ES-I3 (cell line): ENCODE results near the gene FHL5.

Experiments
- H3K36me3 ChIP-seq: 2 replicates; pipeline ENCODE4 v1.6.1; 2013; ENCODE audit warnings: mild to moderate bottlenecking, low read length, control low read depth, moderate library complexity; ENCODE audit not compliant: insufficient read depth
- H3K4me1 ChIP-seq: 2 replicates; pipeline ENCODE4 v1.6.1; 2013; ENCODE audit warnings: mild to moderate bottlenecking, control low read depth, low read length; ENCODE audit not compliant: insufficient read depth
- H3K9ac ChIP-seq: 2 replicates; pipeline ENCODE4 v1.6.1; 2013; ENCODE audit warnings: low read depth, mild to moderate bottlenecking, low read length, moderate library complexity
- H3K9me3 ChIP-seq: 2 replicates; pipeline ENCODE4 v1.6.1; 2013; ENCODE audit warnings: mild to moderate bottlenecking, low read length, moderate library complexity; ENCODE audit not compliant: control insufficient read depth, insufficient read depth

The FHL5 gene

GRCh38 chr6:96570053-96570452, 7.1 kb downstream of the FHL5 start:
- Histone ChIP-seq H3K36me3 (no peaks in the 10 kb centered on the region; the same call in 1 of the 2 replicates), H3K4me1 (peaks cover 4% of the 10 kb centered on the region; the same call in 1 of the 2 replicates), H3K9ac (no peak overlapping the region), H3K9me3 (peaks cover 9% of the 10 kb centered on the region)

DNA sequence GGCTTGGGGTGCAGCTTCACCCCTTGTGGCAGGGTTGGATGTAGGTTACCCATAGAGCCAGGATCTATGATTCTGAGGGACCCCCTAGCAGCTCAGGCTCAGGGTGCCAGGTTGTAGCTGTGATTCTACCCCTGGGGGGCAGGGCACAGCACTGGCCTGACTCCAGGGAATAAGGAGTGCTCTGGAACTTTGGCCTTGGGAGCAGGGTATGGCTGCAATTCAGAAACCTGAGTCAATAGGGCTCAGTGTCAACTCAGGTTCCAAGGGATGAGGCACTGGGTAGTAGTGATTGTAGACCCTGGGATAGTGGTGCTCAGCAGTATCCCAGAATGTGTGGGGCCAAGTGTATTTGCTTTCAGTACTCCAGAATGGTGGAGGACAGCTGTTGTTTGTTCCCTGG, 8.6 kb downstream of the FHL5 start:
- Histone ChIP-seq H3K9ac (no peak overlapping the region), H3K9me3 (peaks cover 9% of the 10 kb centered on the region), H3K4me1 (peaks cover 4% of the 10 kb centered on the region; the same call in 1 of the 2 replicates), H3K36me3 (no peaks in the 10 kb centered on the region; the same call in 1 of the 2 replicates)

GRCh38 chr6:96575359-96575758, 12.4 kb downstream of the FHL5 start:
- Histone ChIP-seq H3K9me3 (peaks cover 7% of the 10 kb centered on the region; the same call in 1 of the 2 replicates), H3K9ac (no peak overlapping the region), H3K4me1 (no peaks in the 10 kb centered on the region), H3K36me3 (no peaks in the 10 kb centered on the region; the same call in 1 of the 2 replicates)

GRCh38 chr6:96576221-96576620, 13.3 kb downstream of the FHL5 start:
- no peaks in the 10 kb centered on the region for H3K4me1 ChIP-seq
- peaks cover 4% of the 10 kb centered on the region; the same call in 1 of the 2 replicates for H3K9me3 ChIP-seq
- H3K9ac ChIP-seq, result no peak overlapping the region
- no peaks in the 10 kb centered on the region; the same call in 1 of the 2 replicates for H3K36me3 ChIP-seq

- Histone ChIP-seq H3K36me3 (no peaks in the 10 kb centered on the region), H3K9ac (no peak overlapping the region), H3K4me1 (no peaks in the 10 kb centered on the region), H3K9me3 (no peaks in the 10 kb centered on the region)
These were observed 19.1 kb downstream of the FHL5 start for GRCh38 chr6:96582021-96582420.

- Histone ChIP-seq H3K9ac (no peak overlapping the region), H3K9me3 (no peaks in the 10 kb centered on the region)
These were observed 19.5 kb downstream of the FHL5 start for GRCh38 chr6:96582436-96582835.

DNA sequence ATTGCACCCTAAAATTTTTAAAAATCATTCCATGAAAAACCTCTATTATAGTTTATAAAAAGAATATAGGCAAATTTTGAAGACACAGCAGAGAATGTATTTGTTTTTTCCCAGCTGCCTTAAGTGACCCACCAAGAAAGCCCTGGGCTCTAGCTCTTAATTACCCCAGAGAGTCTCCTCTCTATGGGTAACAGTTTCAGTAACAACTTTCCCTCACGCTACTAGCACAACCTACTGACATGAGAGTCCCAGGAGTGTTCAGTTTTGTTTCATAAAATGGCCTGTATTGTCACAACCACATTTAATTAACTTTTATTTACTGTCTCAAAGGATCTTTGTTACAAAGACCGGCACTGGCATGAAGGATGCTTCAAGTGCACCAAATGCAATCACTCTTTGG, 41.5 kb downstream of the FHL5 start:
- Histone ChIP-seq H3K9me3 (no peaks in the 10 kb centered on the region), H3K4me1 (peaks cover 7% of the 10 kb centered on the region; the same call in 1 of the 2 replicates), H3K36me3 (no peaks in the 10 kb centered on the region), H3K9ac (no peak overlapping the region)

More at GRCh38 chr6:96582436-96582835, 19.5 kb downstream of the FHL5 start:
- H3K36me3 ChIP-seq, result no peaks in the 10 kb centered on the region
- H3K4me1 ChIP-seq, result no peaks in the 10 kb centered on the region

DNA sequence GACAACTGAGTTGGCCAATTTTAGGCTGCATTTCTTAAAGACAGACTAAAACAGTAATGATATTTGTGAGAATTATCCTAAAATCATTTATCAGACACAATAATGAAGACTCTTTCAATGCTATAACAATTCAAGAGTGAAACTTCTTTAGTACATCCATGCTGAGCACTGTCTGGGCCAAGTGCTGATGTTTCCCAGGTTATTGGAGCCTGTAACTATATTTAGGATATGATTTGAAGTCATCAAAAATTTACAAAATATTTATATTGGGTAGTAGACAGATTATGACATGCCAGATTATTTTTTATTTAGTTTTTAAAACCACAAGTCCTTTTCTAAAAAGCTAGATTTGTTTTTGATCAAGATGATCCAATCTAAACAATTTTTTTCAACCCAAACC, 45.1 kb downstream of the FHL5 start:
- Histone ChIP-seq H3K4me1 (peaks cover 7% of the 10 kb centered on the region; the same call in 1 of the 2 replicates), H3K9me3 (no peaks in the 10 kb centered on the region), H3K9ac (no peak overlapping the region), H3K36me3 (no peaks in the 10 kb centered on the region)

- Histone ChIP-seq H3K36me3 (no peaks in the 10 kb centered on the region), H3K9me3 (no peaks in the 10 kb centered on the region), H3K9ac (no peak overlapping the region), H3K4me1 (peaks cover 14% of the 10 kb centered on the region; the same call in 1 of the 2 replicates)
These were observed 47.1 kb downstream of the FHL5 start for GRCh38 chr6:96610019-96610418.

- Histone ChIP-seq H3K9me3 (no peaks in the 10 kb centered on the region), H3K4me1 (peaks cover 14% of the 10 kb centered on the region; the same call in 1 of the 2 replicates), H3K9ac (no peak overlapping the region), H3K36me3 (no peaks in the 10 kb centered on the region)
These were observed 48.5 kb downstream of the FHL5 start for GRCh38 chr6:96611342-96611991.

DNA sequence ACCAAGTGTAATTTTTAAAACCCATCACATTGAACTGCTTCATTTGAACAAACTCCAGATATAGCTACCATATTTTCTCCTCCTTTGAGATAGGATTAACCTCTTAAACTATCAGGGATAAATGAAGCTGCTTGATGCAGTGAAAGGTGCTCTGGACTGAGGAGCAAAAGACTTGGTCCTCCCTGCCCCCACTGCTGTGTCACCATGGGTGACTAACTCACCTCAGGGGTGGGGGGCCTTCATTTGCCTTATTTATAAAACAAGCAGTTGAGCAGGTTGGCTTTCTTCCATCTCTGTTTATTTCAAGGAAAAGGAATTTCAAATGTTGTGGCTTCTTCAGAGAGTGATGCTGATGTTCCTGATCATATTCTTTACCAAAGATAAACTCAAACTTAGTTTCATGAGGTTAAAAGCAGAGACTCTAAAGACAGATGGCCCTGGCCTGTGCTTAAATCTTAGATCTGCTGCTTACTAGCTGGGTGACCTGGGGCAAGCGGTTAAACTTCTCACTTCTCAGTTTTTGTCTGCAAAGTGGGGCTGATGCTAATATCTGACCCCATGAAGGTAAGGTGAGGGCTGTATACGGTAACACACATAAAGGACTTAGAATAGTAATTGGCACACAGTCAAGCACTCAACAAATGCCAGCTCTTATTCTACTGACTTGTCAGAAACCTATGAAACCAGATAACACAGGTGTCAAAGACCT, 50.5 kb downstream of the FHL5 start:
- H3K4me1 ChIP-seq, result peaks cover 7% of the 10 kb centered on the region; the same call in 1 of the 2 replicates
- H3K9ac ChIP-seq, result no peak overlapping the region
- H3K9me3 ChIP-seq, result no peaks in the 10 kb centered on the region
- H3K36me3 ChIP-seq, result no peaks in the 10 kb centered on the region

DNA sequence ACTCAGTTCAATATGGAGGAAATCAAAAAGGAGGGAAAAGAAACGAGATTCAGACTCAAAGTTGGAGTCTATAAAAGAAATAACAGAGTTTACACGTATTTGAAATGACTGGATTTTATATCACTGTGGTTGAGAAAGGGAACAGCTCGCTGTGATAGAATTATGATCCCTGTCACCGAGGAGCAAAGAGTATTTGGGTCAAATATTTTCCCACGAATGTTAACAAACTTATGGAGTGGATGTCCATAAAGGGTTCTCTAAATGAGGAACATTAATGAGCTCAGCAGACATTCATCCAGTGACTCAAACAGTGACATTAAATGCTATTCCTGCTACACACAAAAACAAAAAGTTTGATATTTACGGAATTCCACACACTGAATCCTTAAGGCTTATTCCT, 57.9 kb downstream of the FHL5 start:
- Histone ChIP-seq H3K9ac (no peak overlapping the region), H3K4me1 (no peaks in the 10 kb centered on the region), H3K36me3 (no peaks in the 10 kb centered on the region), H3K9me3 (no peaks in the 10 kb centered on the region)

DNA sequence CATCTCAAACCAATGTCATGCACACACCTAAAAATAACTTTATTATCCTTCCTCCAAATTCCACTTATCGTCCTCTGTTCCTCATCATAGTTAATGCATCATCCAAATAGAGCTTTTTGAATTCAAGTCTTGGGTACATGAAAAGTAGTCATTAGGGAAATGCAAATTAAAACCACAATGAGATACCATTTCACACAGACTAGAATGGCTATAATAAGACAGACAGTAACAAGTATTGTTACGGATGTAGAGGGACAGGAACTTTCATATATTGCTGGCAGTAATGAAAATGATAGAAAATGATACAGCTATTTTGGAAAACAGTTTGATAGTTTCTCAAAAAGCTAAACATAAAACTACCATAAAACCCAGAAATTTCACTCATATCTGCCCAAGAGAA, 59.1 kb downstream of the FHL5 start:
- Histone ChIP-seq H3K36me3 (no peaks in the 10 kb centered on the region), H3K9ac (no peak overlapping the region), H3K4me1 (no peaks in the 10 kb centered on the region), H3K9me3 (no peaks in the 10 kb centered on the region)

- Histone ChIP-seq H3K9ac (no peak overlapping the region), H3K36me3 (no peaks in the 10 kb centered on the region), H3K4me1 (no peaks in the 10 kb centered on the region), H3K9me3 (no peaks in the 10 kb centered on the region)
These were observed 62.0 kb downstream of the FHL5 start for GRCh38 chr6:96624957-96625356.
